HG03520 (cell line): ENCODE measurements around the gene PCDH15.

ENCODE experiments used
- ATAC-seq: cut with Tn5 transposase; IDR thresholded peaks from one replicate; pipeline ENCODE4 v1.9.1; 2021; ENCODE audit warnings: mild to moderate bottlenecking, moderate library complexity; ENCODE audit not compliant: unreplicated experiment

The PCDH15 gene

GRCh38 chr10:54708591-54708990 is 92.4 kb downstream of the PCDH15 start:
- ATAC-seq, result no peak

GRCh38 chr10:54708021-54708420 is 93.0 kb downstream of the PCDH15 start:
- no peak for ATAC-seq

GRCh38 chr10:54702583-54703485 is 98.2 kb downstream of the PCDH15 start:
- no peak for ATAC-seq

- no peak for ATAC-seq
Measured at GRCh38 chr10:54691331-54691730, 109.7 kb downstream of the PCDH15 start.

- no peak for ATAC-seq
Measured at GRCh38 chr10:54682554-54682953, 118.5 kb downstream of the PCDH15 start.

- ATAC-seq, result no peak
Measured at GRCh38 chr10:54681136-54681535, 119.9 kb downstream of the PCDH15 start.

- no peak for ATAC-seq
Measured at GRCh38 chr10:54667136-54667535, 133.9 kb downstream of the PCDH15 start.

- no peak for ATAC-seq
Measured at GRCh38 chr10:54666192-54666591, 134.8 kb downstream of the PCDH15 start.

- ATAC-seq, result no peak
Measured at GRCh38 chr10:54665095-54665494, 135.9 kb downstream of the PCDH15 start.

- ATAC-seq, result no peak
Measured at GRCh38 chr10:54660397-54660796, 140.6 kb downstream of the PCDH15 start.

- ATAC-seq, result no peak
Measured at GRCh38 chr10:54656643-54657042, 144.4 kb downstream of the PCDH15 start.

- ATAC-seq, result no peak
Measured at GRCh38 chr10:54653518-54653917, 147.5 kb downstream of the PCDH15 start.

GRCh38 chr10:54650547-54650946 is 150.5 kb downstream of the PCDH15 start:
- no peak for ATAC-seq

GRCh38 chr10:54622017-54622416 is 179.0 kb downstream of the PCDH15 start:
- no peak for ATAC-seq

- ATAC-seq, result no peak
Measured at GRCh38 chr10:54620352-54620751, 180.7 kb downstream of the PCDH15 start.

GRCh38 chr10:54614072-54614471 is 187.0 kb downstream of the PCDH15 start:
- ATAC-seq, result no peak

GRCh38 chr10:54613162-54613561 is 187.9 kb downstream of the PCDH15 start:
- no peak for ATAC-seq

- ATAC-seq, result no peak
Measured at GRCh38 chr10:54609423-54609822, 191.6 kb downstream of the PCDH15 start.

- ATAC-seq, result no peak
Measured at GRCh38 chr10:54607983-54608382, 193.0 kb downstream of the PCDH15 start.

GRCh38 chr10:54594289-54594688 is 206.7 kb downstream of the PCDH15 start:
- no peak for ATAC-seq

GRCh38 chr10:54587971-54588370 is 213.1 kb downstream of the PCDH15 start:
- ATAC-seq, result no peak

- no peak for ATAC-seq
Measured at GRCh38 chr10:54585572-54585971, 215.5 kb downstream of the PCDH15 start.

GRCh38 chr10:54577682-54578081 is 223.3 kb downstream of the PCDH15 start:
- no peak for ATAC-seq
